BE2C (cell line): ENCODE measurements around the gene CCDC92B.

Source experiments
- DNase-seq: peaks from one replicate; pipeline ENCODE4 v3.0.0-alpha.2; 2020
- H3K27me3 ChIP-seq: fragments of 250-450 bp; sonication (Bioruptor Pico); 2 replicates; pipeline ENCODE4 v1.5.1; 2020; ENCODE audit warnings: mild to moderate bottlenecking
- H3K36me3 ChIP-seq: fragments of 250-450 bp; sonication (Bioruptor Pico); 2 replicates; pipeline ENCODE4 v1.5.1; 2020; ENCODE audit warnings: mild to moderate bottlenecking
- H3K4me1 ChIP-seq: fragments of 250-450 bp; sonication (Bioruptor Pico); 2 replicates; pipeline ENCODE4 v1.5.1; 2020
- H3K4me3 ChIP-seq: 2 replicates; pipeline ENCODE4 v1.5.1; 2011; ENCODE audit warnings: low read depth, low read length
- H3K9me3 ChIP-seq: fragments of 250-450 bp; sonication (Bioruptor Pico); 2 replicates; pipeline ENCODE4 v1.5.1; 2020
- CTCF ChIP-seq: IDR thresholded peaks from 2 replicates; pipeline ENCODE4 v1.5.1; 2012; ENCODE audit warnings: mild to moderate bottlenecking, low read depth, low read length

CCDC92B gene

DNA sequence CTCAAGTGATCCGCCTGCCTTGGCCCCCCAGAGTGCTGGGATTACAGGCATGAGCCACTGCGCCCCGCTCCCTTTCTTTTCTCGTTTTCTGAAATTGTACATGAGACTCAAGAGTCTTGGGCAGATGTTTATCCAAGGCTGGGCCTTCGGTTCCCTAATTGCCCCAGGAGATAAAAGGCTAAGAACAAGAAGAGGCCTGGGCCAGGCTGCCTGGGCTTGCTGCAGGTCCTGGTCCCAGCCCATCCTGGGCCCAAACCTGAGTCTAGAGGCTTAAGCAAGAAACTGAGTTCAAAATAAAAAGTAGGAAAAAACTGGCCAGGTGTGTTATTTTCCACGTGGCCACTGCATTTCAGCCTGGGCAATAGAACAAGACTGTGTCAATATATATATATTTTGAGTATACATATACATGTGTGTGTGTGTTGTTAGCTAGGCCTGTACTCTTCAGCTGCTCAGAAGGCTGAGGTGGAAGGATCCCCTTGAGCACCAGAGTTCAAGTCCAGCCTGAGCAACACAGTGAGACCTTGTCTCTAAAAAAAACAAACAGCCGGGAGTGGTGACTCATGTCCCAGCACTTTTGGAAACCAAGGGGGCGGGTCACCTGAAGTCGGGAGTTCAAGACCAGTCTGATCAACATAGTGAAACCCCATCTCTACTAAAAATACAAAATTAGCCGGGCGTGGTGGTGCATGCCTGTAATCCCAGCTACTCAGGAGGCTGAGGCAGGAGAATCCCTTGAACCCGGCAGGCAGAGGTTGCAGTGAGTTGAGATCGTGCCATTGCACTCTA lies 31.1 kb downstream of the CCDC92B start:
- TF ChIP-seq CTCF: no peak
- Histone ChIP-seq H3K27me3 (no peaks in the 10 kb centered on the region), H3K36me3 (no peaks in the 10 kb centered on the region), H3K4me1 (no peaks in the 10 kb centered on the region), H3K9me3 (no peaks in the 10 kb centered on the region), H3K4me3 (no peak overlapping the region)
- DNase-seq: no peak

GRCh38 chr17:2716649-2717048 lies 32.8 kb downstream of the CCDC92B start:
- no peak for DNase-seq
- no peak for TF ChIP-seq CTCF
- no peaks in the 10 kb centered on the region; the same call in 1 of the 2 replicates for H3K4me1 ChIP-seq
- no peaks in the 10 kb centered on the region for H3K27me3 ChIP-seq
- H3K4me3 ChIP-seq: no peak overlapping the region
- no peaks in the 10 kb centered on the region for H3K36me3 ChIP-seq
- no peaks in the 10 kb centered on the region for H3K9me3 ChIP-seq

GRCh38 chr17:2713881-2714280 lies 35.6 kb downstream of the CCDC92B start:
- no peaks in the 10 kb centered on the region for H3K9me3 ChIP-seq
- H3K27me3 ChIP-seq: no peaks in the 10 kb centered on the region
- TF ChIP-seq CTCF: no peak
- no peak overlapping the region for H3K4me3 ChIP-seq
- no peak for DNase-seq
- H3K36me3 ChIP-seq: no peaks in the 10 kb centered on the region
- H3K4me1 ChIP-seq: no peaks in the 10 kb centered on the region; the same call in 1 of the 2 replicates

GRCh38 chr17:2712300-2713043 lies 37.0 kb downstream of the CCDC92B start:
- H3K4me3 ChIP-seq: no peak overlapping the region; the same call in 1 of the 2 replicates
- no peak for TF ChIP-seq CTCF
- no peaks in the 10 kb centered on the region for H3K27me3 ChIP-seq
- H3K4me1 ChIP-seq: peaks cover 3% of the 10 kb centered on the region; the same call in 1 of the 2 replicates
- no peaks in the 10 kb centered on the region for H3K36me3 ChIP-seq
- H3K9me3 ChIP-seq: no peaks in the 10 kb centered on the region
- no peak for DNase-seq

GRCh38 chr17:2711608-2712299 lies 37.7 kb downstream of the CCDC92B start, which contains the start of gene CLUH:
CLUH (minus strand) TSS chr17:2711764; CDS start chr17:2711661, 103 bp downstream.
- peak; percentile 79 for DNase-seq
- no peaks in the 10 kb centered on the region for H3K9me3 ChIP-seq
- peaks cover 3% of the 10 kb centered on the region; the same call in 1 of the 2 replicates for H3K4me1 ChIP-seq
- H3K4me3 ChIP-seq: peak within 1 kb of the TSS; percentile 73
- TF ChIP-seq CTCF: no peak
- H3K27me3 ChIP-seq: no peaks in the 10 kb centered on the region
- peaks cover under 1% of the 10 kb centered on the region; the same call in 1 of the 2 replicates for H3K36me3 ChIP-seq
